Hematopoietic multipotent progenitor cell (in vitro differentiated cells): Measurements from ENCODE around the gene FSTL1. TPM values are rescaled to one million over a fixed set of nuclear protein-coding genes. Genes with fewer than 3 reads are reported as not detected.
"Not testable (repeated sequence)": the region's sequence is repeated elsewhere in the genome, so short reads cannot be mapped to it uniquely, and the experiment has no call there.

Experiments used
- DNase-seq, 3 donors: peaks; one replicate each; pipeline ENCODE4 v3.0.0-alpha.2; 2011 to 2015; ENCODE audit warnings: low read depth in 2 of 3, low spot score in 2 of 3
- total RNA-seq: library from RNA; depleted of rRNA; stranded (reverse); fragments of >200 nt; gene quantifications from one replicate; pipeline ENCODE4 v1.2.3, GENCODE V29; 2012

FSTL1 gene
- total RNA-seq, 1 donor, result 25.9 TPM

- DNase-seq, result no peak
Observed at GRCh38 chr3:120420360-120420759, 30.4 kb downstream of the FSTL1 start.

- DNase-seq, result no peak
Observed at GRCh38 chr3:120419797-120420196, 31.0 kb downstream of the FSTL1 start.

DNA sequence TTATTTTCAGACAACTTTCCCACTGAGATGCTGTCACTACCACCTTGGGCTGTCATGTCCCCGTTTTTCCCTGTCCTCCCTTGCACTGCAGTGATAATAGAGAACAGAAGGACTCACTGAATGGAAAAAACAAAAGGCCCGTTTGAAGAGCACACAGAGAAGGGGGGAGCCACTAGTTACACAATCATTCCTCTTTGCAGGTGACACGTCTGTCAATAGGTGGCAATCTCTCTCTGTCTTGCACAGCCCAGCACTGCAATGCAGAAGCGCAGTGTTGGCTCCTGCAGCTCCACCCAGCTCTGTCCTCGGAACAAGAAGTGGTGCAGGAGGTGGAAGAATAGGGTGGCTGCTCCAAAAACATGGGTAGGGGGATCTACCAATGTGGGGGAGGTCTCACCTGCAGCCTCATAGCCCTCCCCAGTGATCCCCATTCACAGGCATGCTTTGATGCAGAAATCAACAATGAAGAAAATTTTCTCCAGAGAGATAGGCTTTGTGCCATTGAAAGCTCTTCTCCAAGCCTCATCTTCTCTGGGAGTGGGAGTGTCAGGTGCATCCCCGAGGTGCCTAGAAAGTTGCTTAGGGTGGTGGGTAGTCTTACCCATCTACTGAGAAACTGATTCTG, 31.8 kb downstream of the FSTL1 start:
- peak in 2 of 3 donors; percentile 64 to 73 for DNase-seq

- DNase-seq, result peak in 1 of 3 donors; percentile 2
Observed at GRCh38 chr3:120418446-120418845, 32.3 kb downstream of the FSTL1 start.

DNA sequence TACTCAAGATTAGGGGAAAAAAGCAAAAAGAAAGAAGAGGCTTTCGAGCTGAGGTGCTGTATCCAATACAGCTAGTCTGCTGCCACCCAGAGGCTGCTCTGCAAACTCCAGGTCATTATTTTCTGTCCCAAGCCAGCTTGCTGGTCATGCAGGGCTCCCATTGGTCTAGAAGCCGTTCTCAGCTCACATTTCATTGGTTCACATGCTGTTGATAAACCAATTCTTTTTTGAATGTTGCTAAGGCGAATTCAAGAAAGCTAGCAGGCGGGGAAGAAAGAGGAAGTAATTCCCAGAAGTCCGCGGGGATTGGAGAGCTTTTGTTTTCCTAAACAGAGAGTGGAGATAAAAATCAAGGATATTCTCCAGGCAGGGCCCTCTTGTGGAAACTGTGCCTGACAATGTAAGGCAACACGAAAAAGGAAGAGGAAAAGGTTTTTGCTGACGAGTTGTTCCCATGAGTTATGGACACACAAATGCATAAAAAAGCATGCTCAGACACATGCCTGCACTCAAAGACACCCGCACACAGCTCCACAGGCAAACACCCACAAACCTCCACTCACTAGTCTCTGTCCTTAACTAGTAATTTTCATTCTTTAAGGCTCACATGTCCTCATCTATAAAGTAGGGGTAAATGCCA, 33.4 kb downstream of the FSTL1 start:
- peak; percentile 55 to 96 (median 91) for DNase-seq

- DNase-seq, result no peak
Observed at GRCh38 chr3:120416868-120417267, 33.9 kb downstream of the FSTL1 start.

DNA sequence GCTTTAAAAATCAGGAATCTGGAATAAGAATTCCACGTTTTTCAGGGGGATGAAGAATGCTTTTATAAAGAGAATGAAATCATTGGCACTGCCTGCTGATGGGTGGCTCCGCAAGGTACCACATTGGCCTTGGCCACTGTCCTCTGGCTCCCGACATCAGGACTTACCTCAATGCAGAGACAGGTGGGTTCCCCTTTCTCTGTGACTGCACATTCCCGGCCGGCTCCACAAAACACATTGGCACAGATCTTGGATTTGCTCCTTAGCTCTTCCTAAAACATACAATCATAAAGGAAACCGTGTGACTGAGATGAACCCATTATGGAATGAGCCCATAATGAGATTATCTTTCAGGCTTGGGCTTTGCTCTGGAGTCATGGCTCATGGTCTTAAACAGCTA, 35.0 kb downstream of the FSTL1 start:
- no peak for DNase-seq

DNA sequence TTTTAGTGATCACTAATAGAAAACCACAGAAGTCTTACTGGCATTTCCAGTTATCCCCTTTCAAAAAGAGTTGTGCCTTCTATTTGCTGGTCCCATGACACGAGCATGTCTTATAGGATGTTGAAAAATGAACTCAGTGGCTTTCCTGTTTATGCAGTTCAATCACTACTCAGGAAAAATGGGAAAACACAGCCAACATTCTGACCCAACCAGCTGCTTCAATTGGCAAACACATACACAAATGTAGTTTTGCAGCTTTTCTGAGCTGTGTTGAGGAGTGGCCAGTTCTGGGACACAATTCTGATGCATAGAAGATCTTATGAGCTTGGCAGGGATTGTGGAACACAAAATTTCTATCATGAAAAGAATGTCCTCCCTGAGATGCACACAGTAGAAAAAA, 40.3 kb downstream of the FSTL1 start:
- DNase-seq, result no peak

DNA sequence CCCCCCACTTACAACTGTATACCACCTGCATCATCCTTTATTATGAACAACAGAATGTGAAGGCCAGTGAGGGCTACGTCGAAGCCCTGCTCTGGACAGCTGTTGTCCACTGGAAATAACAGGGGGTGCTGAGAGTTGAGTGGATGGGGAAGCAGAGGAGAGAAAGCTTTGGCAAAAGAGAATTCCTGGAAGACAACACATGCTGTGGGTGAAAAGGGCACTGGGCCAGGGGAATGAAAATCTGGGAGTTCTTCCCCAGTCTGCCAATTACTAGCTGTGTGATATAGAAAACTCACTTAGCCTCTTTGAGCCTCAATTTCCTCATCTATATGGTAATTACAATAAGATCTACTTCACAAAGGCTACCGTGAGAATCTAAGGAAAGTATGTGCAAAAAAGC, 40.7 kb downstream of the FSTL1 start:
- no peak for DNase-seq

GRCh38 chr3:120407508-120408287, 43.1 kb downstream of the FSTL1 start:
- DNase-seq, result no peak

DNA sequence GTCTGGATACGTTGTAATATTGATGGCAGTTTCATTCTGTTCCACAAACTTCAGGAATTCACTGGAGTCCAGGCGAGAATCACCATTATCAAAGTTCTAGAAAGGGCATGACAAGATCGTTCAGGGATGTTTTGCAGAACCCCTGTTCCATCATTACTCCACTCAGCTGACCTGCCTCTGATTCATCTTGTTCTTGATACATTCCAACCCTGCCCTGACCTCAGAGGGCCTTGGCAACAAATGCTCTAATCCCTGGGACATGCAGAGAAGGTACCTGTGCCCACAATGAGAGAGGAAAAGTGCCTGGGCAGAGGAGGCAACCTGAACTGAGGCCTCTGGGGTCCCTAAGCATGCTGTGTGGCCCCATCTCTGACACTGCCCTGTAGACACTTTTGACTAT, 45.9 kb downstream of the FSTL1 start:
- DNase-seq, result no peak

GRCh38 chr3:120402257-120402656, 48.5 kb downstream of the FSTL1 start:
- no peak for DNase-seq

DNA sequence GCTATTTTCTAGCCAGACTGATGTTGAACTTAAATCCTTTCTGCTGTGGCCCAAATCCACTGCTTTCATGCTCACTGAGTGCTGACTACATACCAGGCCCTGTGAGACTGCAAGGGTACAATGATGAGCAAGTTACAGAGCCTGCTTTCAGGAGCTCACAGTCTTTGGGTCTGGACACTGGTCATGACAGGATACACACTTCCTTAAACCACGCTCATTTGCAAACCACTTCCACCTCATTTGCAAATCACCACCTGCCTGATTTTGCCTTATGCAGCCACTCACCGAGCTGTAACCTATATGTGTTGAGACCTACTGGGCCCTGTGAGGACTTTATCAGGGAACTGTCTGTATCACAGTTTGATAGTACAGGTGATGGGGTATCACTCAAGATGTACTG, 51.4 kb downstream of the FSTL1 start:
- no peak for DNase-seq

DNA sequence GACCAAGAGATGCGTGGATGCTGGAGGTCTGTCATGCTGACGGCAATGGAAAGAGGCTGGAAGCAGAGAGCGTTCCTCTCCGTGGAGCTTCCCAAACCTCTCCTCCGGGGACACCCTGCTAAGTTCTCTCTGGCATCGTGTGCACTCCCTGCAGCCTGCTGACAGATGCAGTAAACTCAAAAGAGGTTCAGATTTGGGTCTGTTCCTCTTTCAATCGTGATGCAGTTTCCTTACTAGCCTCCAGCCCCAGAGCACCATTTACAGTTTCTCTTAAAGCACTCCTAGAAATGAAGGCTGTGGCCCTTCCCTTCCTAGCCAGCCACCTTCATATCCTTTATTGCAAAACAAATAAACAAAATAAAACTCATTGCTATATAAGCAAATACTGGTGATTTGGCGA, 54.3 kb downstream of the FSTL1 start:
- no peak for DNase-seq

DNA sequence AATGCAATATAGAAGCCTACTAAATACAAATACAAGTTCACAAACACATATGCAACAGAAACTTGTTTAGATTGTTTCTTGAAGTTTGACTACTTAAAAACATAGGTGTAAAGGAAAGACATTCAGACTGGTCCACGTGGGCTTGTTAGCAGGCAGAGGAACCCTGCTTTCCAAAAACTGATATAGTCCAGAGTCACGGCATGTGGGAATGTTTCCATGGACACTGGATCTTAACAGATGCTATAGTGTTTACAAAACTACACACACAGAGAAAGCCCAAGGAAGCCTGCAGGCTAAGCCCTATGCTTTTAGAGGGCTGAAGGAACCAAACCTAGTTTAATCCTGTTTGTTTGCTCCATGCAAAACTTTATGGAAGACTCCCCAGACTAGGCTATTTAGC, 56.4 kb downstream of the FSTL1 start:
- no peak for DNase-seq

DNA sequence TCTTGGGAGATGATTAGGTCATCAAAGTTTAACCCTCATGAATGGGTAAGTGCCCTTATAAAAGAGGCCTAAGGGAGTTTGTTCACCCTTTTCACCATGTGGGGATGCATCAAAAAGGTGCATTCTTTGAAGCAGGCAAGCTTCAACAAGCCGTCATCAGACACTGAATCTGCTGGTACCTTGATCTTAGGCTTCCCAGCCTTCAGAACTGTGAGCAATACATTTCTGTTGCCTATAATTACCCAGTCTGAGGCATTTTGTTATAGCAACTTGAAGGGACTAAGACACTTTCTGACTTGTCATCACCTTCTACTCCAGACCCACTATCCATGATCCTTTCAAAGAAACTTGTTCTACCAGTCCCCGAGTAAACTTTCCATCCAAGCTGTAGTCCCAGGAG, 57.0 kb downstream of the FSTL1 start:
- DNase-seq, result no peak

- DNase-seq, result no peak
Observed at GRCh38 chr3:120393243-120393642, 57.5 kb downstream of the FSTL1 start.

- DNase-seq, result no peak
Observed at GRCh38 chr3:120382941-120383447, 67.8 kb downstream of the FSTL1 start.

- no peak for DNase-seq
Observed at GRCh38 chr3:120381503-120381902, 69.3 kb downstream of the FSTL1 start.

GRCh38 chr3:120377948-120378347, 72.8 kb downstream of the FSTL1 start:
- DNase-seq, result not testable (repeated sequence)

DNA sequence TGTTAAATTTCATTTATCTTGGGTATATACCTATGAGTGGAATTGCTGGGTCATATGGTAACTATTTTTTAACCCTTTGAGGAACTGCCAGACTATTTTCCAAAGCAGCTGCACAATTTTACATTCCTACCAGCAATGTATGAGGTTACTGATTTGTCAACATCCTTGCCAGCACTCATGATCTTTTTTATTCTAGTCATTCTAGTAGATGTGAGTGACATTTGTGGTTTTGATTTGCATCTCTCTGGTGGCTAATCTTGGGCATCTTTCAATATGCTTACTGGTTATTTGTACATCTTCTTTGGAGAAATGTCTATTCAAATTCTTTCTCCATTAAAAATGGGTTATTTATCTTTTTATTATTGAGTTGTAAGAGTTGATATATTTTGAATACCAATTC, 80.3 kb downstream of the FSTL1 start:
- no peak for DNase-seq

DNA sequence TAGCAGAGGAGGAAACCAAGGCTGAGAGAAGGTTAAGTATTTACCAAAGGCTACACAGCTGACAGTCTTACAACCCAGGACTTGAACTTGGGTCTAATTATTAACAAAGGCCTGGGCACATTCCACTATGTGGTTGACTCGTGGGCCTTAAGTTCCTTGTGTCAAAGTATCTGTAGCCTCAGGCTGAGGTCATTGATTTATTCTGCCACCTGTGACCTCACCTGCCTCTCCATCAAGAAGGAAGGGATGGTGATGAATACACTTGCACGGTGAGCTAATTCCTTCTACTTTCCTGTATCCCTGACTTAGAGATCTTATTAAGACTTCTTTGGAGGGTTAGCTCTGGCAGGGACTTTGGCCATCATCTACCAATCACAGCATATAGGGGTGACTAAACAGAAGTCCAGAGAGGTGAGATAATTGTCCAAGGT, 81.7 kb downstream of the FSTL1 start:
- DNase-seq, result no peak
